H9 (cell line): ENCODE results near the gene IGFLR1. TPM values are rescaled to one million over a fixed set of nuclear protein-coding genes. Genes with fewer than 3 reads are reported as not detected.

Experiments used
- DNase-seq: peaks from one replicate; pipeline ENCODE4 v3.0.0-alpha.2; 2017
- H2AFZ ChIP-seq: one replicate; pipeline ENCODE4 v1.6.1; 2013; ENCODE audit warnings: mild to moderate bottlenecking, low read length, control low read depth, moderate library complexity
- H2AK5ac ChIP-seq: 2 replicates; pipeline ENCODE4 v1.6.1; 2013; ENCODE audit warnings: low read length, control low read depth, mixed read lengths; ENCODE audit not compliant: insufficient read length
- H2BK120ac ChIP-seq: one replicate; pipeline ENCODE4 v1.6.1; 2013; ENCODE audit warnings: low read depth, mild to moderate bottlenecking, low read length, control low read depth, inconsistent platforms; ENCODE audit not compliant: poor library complexity, severe bottlenecking
- H2BK12ac ChIP-seq: 2 replicates; pipeline ENCODE4 v1.6.1; 2013; ENCODE audit warnings: low read length, control low read depth, mixed read lengths, low read depth; ENCODE audit not compliant: insufficient read length
- H2BK15ac ChIP-seq: 2 replicates; pipeline ENCODE4 v1.6.1; 2013; ENCODE audit warnings: low read depth, low read length, control low read depth
- H2BK20ac ChIP-seq: one replicate; pipeline ENCODE4 v1.6.1; 2013; ENCODE audit warnings: low read depth, mild to moderate bottlenecking, low read length, control low read depth, inconsistent platforms; ENCODE audit not compliant: poor library complexity, severe bottlenecking
- H2BK5ac ChIP-seq: 2 replicates; pipeline ENCODE4 v1.6.1; 2013; ENCODE audit warnings: low read length, control low read depth, mixed read lengths; ENCODE audit not compliant: insufficient read length
- H3K14ac ChIP-seq: 2 replicates; pipeline ENCODE4 v1.6.1; 2013; ENCODE audit warnings: low read length, control low read depth; ENCODE audit not compliant: insufficient read depth
- H3K18ac ChIP-seq: 2 replicates; pipeline ENCODE4 v1.6.1; 2013; ENCODE audit warnings: low read depth, mild to moderate bottlenecking, mixed read lengths, low read length, control low read depth; ENCODE audit not compliant: insufficient read length
- H3K23ac ChIP-seq: 2 replicates; pipeline ENCODE4 v1.6.1; 2013; ENCODE audit warnings: low read length, control low read depth, mixed read lengths, low read depth; ENCODE audit not compliant: insufficient read length
- H3K23me2 ChIP-seq: 2 replicates; pipeline ENCODE4 v1.6.1; 2013; ENCODE audit warnings: low read depth, mild to moderate bottlenecking, mixed read lengths, low read length, control low read depth; ENCODE audit not compliant: insufficient read length, poor library complexity, severe bottlenecking
- H3K27ac ChIP-seq: 2 replicates; pipeline ENCODE4 v1.5.1; 2013; ENCODE audit warnings: low read length, control low read depth, mixed read lengths, low read depth; ENCODE audit not compliant: insufficient read length
- H3K27me3 ChIP-seq: 2 replicates; pipeline ENCODE4 v1.6.1; 2013; ENCODE audit warnings: low read length, control low read depth, inconsistent platforms; ENCODE audit not compliant: insufficient read depth
- H3K4ac ChIP-seq: 2 replicates; pipeline ENCODE4 v1.6.1; 2013; ENCODE audit warnings: low read depth, mild to moderate bottlenecking, control low read depth, inconsistent platforms, low read length, moderate library complexity
- H3K4me1 ChIP-seq: 2 replicates; pipeline ENCODE4 v1.6.1; 2013; ENCODE audit warnings: low read length, control low read depth, inconsistent platforms; ENCODE audit not compliant: insufficient read depth
- H3K4me2 ChIP-seq: 2 replicates; pipeline ENCODE4 v1.6.1; 2013; ENCODE audit warnings: low read length, control low read depth, mixed read lengths; ENCODE audit not compliant: insufficient read length, insufficient read depth
- H3K56ac ChIP-seq: 2 replicates; pipeline ENCODE4 v1.6.1; 2013; ENCODE audit warnings: low read depth, mild to moderate bottlenecking, mixed read lengths, low read length, control low read depth; ENCODE audit not compliant: insufficient read length
- H3K79me1 ChIP-seq: 2 replicates; pipeline ENCODE4 v1.6.1; 2013; ENCODE audit warnings: low read depth, mild to moderate bottlenecking, moderate library complexity, low read length, control low read depth, inconsistent platforms; ENCODE audit not compliant: insufficient read depth, poor library complexity, severe bottlenecking
- H3K79me2 ChIP-seq: 2 replicates; pipeline ENCODE4 v1.6.1; 2013; ENCODE audit warnings: low read length, control low read depth, inconsistent platforms; ENCODE audit not compliant: insufficient read depth
- H3K9ac ChIP-seq: 2 replicates; pipeline ENCODE4 v1.6.1; 2013; ENCODE audit warnings: low read length, control low read depth, mixed read lengths; ENCODE audit not compliant: insufficient read length; ENCODE audit errors: extremely low read depth
- H3K9me3 ChIP-seq: one replicate; pipeline ENCODE4 v1.6.1; 2013; ENCODE audit warnings: low read depth, low read length, inconsistent platforms; ENCODE audit not compliant: control insufficient read depth
- H3T11ph ChIP-seq: one replicate; pipeline ENCODE4 v1.6.1; 2013; ENCODE audit warnings: mild to moderate bottlenecking, low read length, control low read depth, inconsistent platforms
- H4K20me1 ChIP-seq: one replicate; pipeline ENCODE4 v1.6.1; 2013; ENCODE audit not compliant: control insufficient read depth, insufficient read length, insufficient read depth
- H4K5ac ChIP-seq: 2 replicates; pipeline ENCODE4 v1.6.1; 2013; ENCODE audit warnings: low read depth, mild to moderate bottlenecking, mixed read lengths, low read length, control low read depth; ENCODE audit not compliant: insufficient read length
- H4K8ac ChIP-seq: replicated peaks from 2 replicates; pipeline ENCODE4 v1.6.1; 2013; ENCODE audit warnings: low read length, control low read depth, mixed read lengths, low read depth; ENCODE audit not compliant: insufficient read length
- H4K91ac ChIP-seq: 2 replicates; pipeline ENCODE4 v1.6.1; 2013; ENCODE audit warnings: low read depth, mild to moderate bottlenecking, moderate library complexity, mixed read lengths, low read length, control low read depth; ENCODE audit not compliant: insufficient read length
- H3K27ac Mint-ChIP-seq, 3 experiments: 2 replicates in 2 of 3; 3 replicates in 1 of 3; pipeline ENCODE4 v1.8.0; 2020 to 2021; ENCODE audit warnings: mixed read lengths in 3 of 3, mild to moderate bottlenecking in 1 of 3, moderate library complexity in 1 of 3
- H3K27me3 Mint-ChIP-seq: 2 replicates; pipeline ENCODE4 v1.8.0; 2021; ENCODE audit warnings: low read depth, mild to moderate bottlenecking, moderate library complexity, mixed read lengths
- H3K36me3 Mint-ChIP-seq, 3 experiments: 2 replicates in 2 of 3; 3 replicates in 1 of 3; pipeline ENCODE4 v1.8.0; 2020 to 2021; ENCODE audit warnings: low read depth in 3 of 3, mixed read lengths in 3 of 3; ENCODE audit not compliant: insufficient read depth in 1 of 3
- H3K4me1 Mint-ChIP-seq, 2 experiments: 2 replicates each; pipeline ENCODE4 v1.8.0; 2020; ENCODE audit warnings: mixed read lengths in 2 of 2
- H3K4me3 Mint-ChIP-seq, 2 experiments: 2 replicates in 1 of 2; 3 replicates in 1 of 2; pipeline ENCODE4 v1.8.0; 2020 to 2021; ENCODE audit warnings: mild to moderate bottlenecking in 2 of 2, mixed read lengths in 2 of 2, moderate library complexity in 1 of 2
- H3K9me3 Mint-ChIP-seq, 2 experiments: 2 replicates in 1 of 2; 3 replicates in 1 of 2; pipeline ENCODE4 v1.8.0; 2020; ENCODE audit warnings: mild to moderate bottlenecking in 2 of 2, mixed read lengths in 2 of 2, moderate library complexity in 1 of 2
- WGBS: extraction: QIAGEN DNeasy Blood & Tissue Kit; methylation state at CpG from one replicate; pipeline ENCODE4 v1.1.7; 2013; ENCODE audit warnings: missing lambda C conversion rate, low lambda C conversion rate, mixed read lengths; ENCODE audit not compliant: insufficient read length; ENCODE audit errors: extremely low coverage; 5-methylcytosine and 5-hydroxymethylcytosine counted together
- total RNA-seq: library from RNA; stranded (reverse); gene quantifications from 2 replicates; pipeline ENCODE4 v1.2.1, GENCODE V29; 2021
- TF ChIP-seq, protein P1 (sequence below): fragments of 200-600 bp; sonication (generic); conservative IDR thresholded peaks from 3 replicates; pipeline ENCODE4 v1.8.0; 2021; ENCODE audit warnings: antibody characterized with exemption, mild to moderate bottlenecking

IGFLR1 gene
- total RNA-seq, 1 experiment from 2014 or later: 2.9 TPM

DNA sequence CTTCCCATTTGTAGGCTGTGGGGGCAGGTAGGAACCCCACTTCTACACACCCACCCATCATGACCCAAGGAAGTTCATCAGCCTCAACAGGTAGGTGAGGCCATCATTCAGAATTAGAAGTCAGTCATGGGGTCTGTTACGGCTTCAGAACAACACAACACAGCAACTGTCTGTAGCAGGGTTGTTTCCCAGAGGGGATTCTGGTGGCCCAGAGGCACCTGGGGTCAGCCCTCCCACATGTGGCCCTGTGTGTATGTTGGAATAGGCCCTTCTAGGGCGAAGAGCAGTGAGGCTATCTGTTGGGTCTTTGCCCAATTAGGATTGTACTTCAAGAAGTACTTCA, 3.4 kb downstream of the IGFLR1 start:
- Histone ChIP-seq H2BK12ac (no peak overlapping the region), H3K4me1 (no peaks in the 10 kb centered on the region), H3K27me3 (no peaks in the 10 kb centered on the region), H2BK15ac (no peak overlapping the region), H3K23ac (no peak overlapping the region), H3K27ac (no peak overlapping the region), H3K18ac (no peak overlapping the region), H3K56ac (no peak overlapping the region), H2AFZ (no peak overlapping the region), H2BK120ac (no peak overlapping the region), H3T11ph (no peak overlapping the region), H3K4ac (no peak overlapping the region), H4K8ac (no peak overlapping the region), H3K14ac (no peak overlapping the region), H3K9ac (no peak overlapping the region), H3K23me2 (peaks cover 6% of the 10 kb centered on the region), H3K79me2 (no peaks in the 10 kb centered on the region), H3K4me2 (no peak overlapping the region), H4K20me1 (no peaks in the 10 kb centered on the region), H2AK5ac (no peak overlapping the region), H3K9me3 (no peaks in the 10 kb centered on the region), H2BK5ac (no peak overlapping the region), H3K79me1 (no peaks in the 10 kb centered on the region), H2BK20ac (no peak overlapping the region), H4K5ac (no peak overlapping the region), H4K91ac (no peak overlapping the region)
- TF ChIP-seq, protein P1, sequence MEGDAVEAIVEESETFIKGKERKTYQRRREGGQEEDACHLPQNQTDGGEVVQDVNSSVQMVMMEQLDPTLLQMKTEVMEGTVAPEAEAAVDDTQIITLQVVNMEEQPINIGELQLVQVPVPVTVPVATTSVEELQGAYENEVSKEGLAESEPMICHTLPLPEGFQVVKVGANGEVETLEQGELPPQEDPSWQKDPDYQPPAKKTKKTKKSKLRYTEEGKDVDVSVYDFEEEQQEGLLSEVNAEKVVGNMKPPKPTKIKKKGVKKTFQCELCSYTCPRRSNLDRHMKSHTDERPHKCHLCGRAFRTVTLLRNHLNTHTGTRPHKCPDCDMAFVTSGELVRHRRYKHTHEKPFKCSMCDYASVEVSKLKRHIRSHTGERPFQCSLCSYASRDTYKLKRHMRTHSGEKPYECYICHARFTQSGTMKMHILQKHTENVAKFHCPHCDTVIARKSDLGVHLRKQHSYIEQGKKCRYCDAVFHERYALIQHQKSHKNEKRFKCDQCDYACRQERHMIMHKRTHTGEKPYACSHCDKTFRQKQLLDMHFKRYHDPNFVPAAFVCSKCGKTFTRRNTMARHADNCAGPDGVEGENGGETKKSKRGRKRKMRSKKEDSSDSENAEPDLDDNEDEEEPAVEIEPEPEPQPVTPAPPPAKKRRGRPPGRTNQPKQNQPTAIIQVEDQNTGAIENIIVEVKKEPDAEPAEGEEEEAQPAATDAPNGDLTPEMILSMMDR: no peak
- H3K4me3 Mint-ChIP-seq: 0 out of 5 replicates have a peak overlapping the region, but pooled peaks of 1 of the 2 experiments have one; percentile 29
- no peaks in the 10 kb centered on the region for H3K27me3 Mint-ChIP-seq
- H3K36me3 Mint-ChIP-seq: peaks cover 36 to 55% (median 49%) of the 10 kb centered on the region in 3 experiments; a peak in 6 of 7 replicates
- H3K27ac Mint-ChIP-seq: no peak overlapping the region
- no peak for DNase-seq
- H3K9me3 Mint-ChIP-seq: no peaks in the 10 kb centered on the region
- H3K4me1 Mint-ChIP-seq: peaks cover 6 to 13% of the 10 kb centered on the region in 2 experiments
- WGBS: no CpG with 5 or more reads among the region's 2 CpGs
